ENCODE measurements around the gene TSNAXIP1.

DNA sequence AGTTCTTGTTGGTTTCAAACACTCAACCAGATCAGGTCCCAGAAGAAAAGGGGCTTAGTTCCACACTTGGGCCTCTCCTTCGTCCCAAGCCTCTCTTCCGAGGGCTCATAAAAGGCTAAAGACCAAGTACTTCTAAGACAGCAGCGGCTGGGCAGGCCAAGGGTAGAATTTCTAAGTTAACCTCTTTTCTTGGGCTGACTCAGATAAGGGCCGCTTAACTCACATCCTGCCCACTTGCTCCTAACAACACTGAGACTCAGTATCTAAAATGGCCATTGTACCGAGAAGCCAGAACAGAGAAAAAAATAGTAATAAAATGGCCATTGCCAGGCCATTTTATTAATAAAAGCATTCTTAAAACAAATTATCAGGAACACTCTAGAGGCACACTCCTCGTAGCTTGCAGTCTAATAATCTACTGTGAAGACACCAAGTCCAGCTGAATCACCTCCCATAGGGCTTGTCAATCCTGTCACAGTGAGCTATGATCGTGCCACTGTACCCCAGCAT lies 42.5 kb upstream of the TSNAXIP1 start:
- TF ChIP-seq CTCF (IDR thresholded peaks at IDR 0.05) (no peak), POLR2A (IDR thresholded peaks at IDR 0.05) (no peak)
